ENCODE measurements around the gene FBN1.

- TF ChIP-seq ZC3H10 (CRISPR knock-in tag; IDR thresholded peaks at IDR 0.05) (no peak), CREB5 (CRISPR knock-in tag; IDR thresholded peaks at IDR 0.05; ENCODE audit: low read depth) (no peak), TOX (CRISPR knock-in tag; IDR thresholded peaks at IDR 0.05; ENCODE audit: borderline replicate concordance) (no peak)
Measured at GRCh38 chr15:48601095-48601494, 44.4 kb downstream of the FBN1 start.
